NT2/D1 (cell line): ENCODE data around the gene NRXN3.

ENCODE experiments used
- SUZ12 ChIP-seq: IDR thresholded peaks from 2 replicates; pipeline ENCODE4 v1.6.1; 2011; ENCODE audit not compliant: insufficient read length, insufficient read depth; ENCODE audit errors: extremely low read depth
- YY1 ChIP-seq: IDR thresholded peaks from 2 replicates; pipeline ENCODE4 v1.6.1; 2011; ENCODE audit not compliant: insufficient read length, insufficient read depth
- ZNF274 ChIP-seq: IDR thresholded peaks from 2 replicates; pipeline ENCODE4 v1.6.1; 2011; ENCODE audit warnings: mild to moderate bottlenecking, low read depth, low read length

DNA sequence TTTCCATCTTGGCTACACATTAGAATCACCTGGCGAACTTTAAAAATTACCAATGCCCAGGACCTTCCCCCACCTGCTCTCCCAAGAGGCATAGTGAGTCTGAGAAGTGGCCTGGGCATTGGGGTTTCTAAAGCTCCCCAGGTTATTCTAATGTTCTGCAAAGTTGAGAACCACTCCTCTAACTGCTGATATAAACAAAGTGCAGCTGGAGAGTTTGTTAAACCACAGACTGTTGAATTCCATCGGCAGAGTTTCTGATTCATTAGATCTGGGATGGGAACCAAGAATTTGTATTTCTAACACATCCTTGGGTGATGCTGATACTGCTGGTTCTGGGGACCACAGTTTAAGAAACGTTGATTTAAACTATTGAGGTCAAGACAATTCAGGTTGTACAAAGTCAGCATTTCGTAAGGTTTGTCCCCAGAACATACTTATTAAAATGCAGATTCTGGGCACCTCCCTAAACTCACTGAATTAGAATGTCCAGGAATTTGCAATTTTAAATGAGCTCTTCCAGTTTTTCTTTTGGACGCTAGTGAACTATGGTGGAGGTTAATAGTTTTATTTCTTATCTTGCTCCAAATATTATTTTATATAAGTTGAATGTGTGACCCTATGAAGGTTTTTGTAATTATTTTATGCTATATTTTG is 309.1 kb downstream of the NRXN3 start:
- TF ChIP-seq YY1 (no peak), ZNF274 (no peak), SUZ12 (no peak)
